Epidermal melanocyte (primary cell): ENCODE data around the gene CEP78.
"Not testable (repeated sequence)": the region's sequence is repeated elsewhere in the genome, so short reads cannot be mapped to it uniquely, and the experiment has no call there.

Experiments used
- DNase-seq: peaks from one replicate; pipeline ENCODE4 v3.0.0; 2011; ENCODE audit warnings: low spot score; ENCODE audit not compliant: insufficient read length

Gene CEP78

GRCh38 chr9:78235256-78235761 lies 566 bp upstream of the CEP78 start:
- DNase-seq = no peak

GRCh38 chr9:78236551-78236910 lies 656 bp downstream of the CEP78 start:
- no peak for DNase-seq

GRCh38 chr9:78238046-78239038 lies 2.5 kb downstream of the CEP78 start:
- no peak for DNase-seq

- no peak for DNase-seq
These were observed 3.6 kb downstream of the CEP78 start for GRCh38 chr9:78239506-78239905.

- DNase-seq = no peak
These were observed 6.2 kb downstream of the CEP78 start for GRCh38 chr9:78242041-78242440.

- DNase-seq = no peak
These were observed 7.3 kb downstream of the CEP78 start for GRCh38 chr9:78243130-78243529.

- no peak for DNase-seq
These were observed 9.5 kb downstream of the CEP78 start for GRCh38 chr9:78245401-78245800.

GRCh38 chr9:78248635-78249034 lies 12.8 kb downstream of the CEP78 start:
- no peak for DNase-seq

- DNase-seq = no peak
These were observed 13.7 kb downstream of the CEP78 start for GRCh38 chr9:78249542-78249941.

GRCh38 chr9:78252616-78253015 lies 16.7 kb downstream of the CEP78 start:
- no peak for DNase-seq

GRCh38 chr9:78253285-78253684 lies 17.4 kb downstream of the CEP78 start:
- no peak for DNase-seq

GRCh38 chr9:78261403-78262001 lies 25.6 kb downstream of the CEP78 start:
- peak; percentile 25 for DNase-seq

- no peak for DNase-seq
These were observed 26.8 kb downstream of the CEP78 start for GRCh38 chr9:78262655-78263054.

GRCh38 chr9:78267889-78268288 lies 32.0 kb downstream of the CEP78 start:
- DNase-seq = no peak

GRCh38 chr9:78269784-78270183 lies 33.9 kb downstream of the CEP78 start:
- no peak for DNase-seq

- no peak for DNase-seq
These were observed 36.4 kb downstream of the CEP78 start for GRCh38 chr9:78272307-78272706.

GRCh38 chr9:78273761-78274160 lies 37.9 kb downstream of the CEP78 start:
- DNase-seq = no peak

- peak; percentile 27 for DNase-seq
These were observed 42.4 kb downstream of the CEP78 start for GRCh38 chr9:78278177-78278777.

GRCh38 chr9:78278801-78279200 lies 42.9 kb downstream of the CEP78 start:
- no peak for DNase-seq

- peak; percentile 38 for DNase-seq
These were observed 45.2 kb downstream of the CEP78 start for GRCh38 chr9:78280982-78281668.

- DNase-seq = not testable (repeated sequence)
These were observed 48.3 kb downstream of the CEP78 start for GRCh38 chr9:78284181-78284580.

GRCh38 chr9:78286125-78286524 lies 50.2 kb downstream of the CEP78 start:
- no peak for DNase-seq
